WTC11 (cell line): ENCODE data around the gene SEMA3D. TPM values are rescaled to one million over a fixed set of nuclear protein-coding genes. Genes with fewer than 3 reads are reported as not detected.

Experiments used
- ATAC-seq: fragments of 200-7000 bp; cut with Tn5 transposase; 2 replicates; pipeline ENCODE4 v1.10.0; 2021; ENCODE audit warnings: mild to moderate bottlenecking, moderate library complexity
- CTCF ChIA-PET: fragments of 300-600 bp; sonication (Branson Sonifier 250); formaldehyde crosslinking; loops from one replicate; lab custom pipeline; 2021; ENCODE audit warnings: antibody characterized with exemption; lab: Charles Lee
- POLR2A ChIA-PET: fragments of 350-600 bp; sonication (Branson Sonifier 250); formaldehyde crosslinking; loops from one replicate; lab custom pipeline; 2021; ENCODE audit warnings: antibody characterized with exemption; lab: Charles Lee
- DNase-seq: peaks from one replicate; pipeline ENCODE4 v3.0.0; 2021; ENCODE audit warnings: low spot score
- H3K27ac Mint-ChIP-seq: 2 replicates; pipeline ENCODE4 v1.8.0; 2021; ENCODE audit warnings: mixed read lengths
- H3K27me3 Mint-ChIP-seq: 2 replicates; pipeline ENCODE4 v1.8.0; 2021; ENCODE audit warnings: low read depth, mild to moderate bottlenecking, moderate library complexity, mixed read lengths
- H3K36me3 Mint-ChIP-seq: 2 replicates; pipeline ENCODE4 v1.8.0; 2021; ENCODE audit warnings: mixed read lengths
- H3K4me1 Mint-ChIP-seq: 2 replicates; pipeline ENCODE4 v1.8.0; 2022; ENCODE audit warnings: mixed read lengths
- H3K4me3 Mint-ChIP-seq: 2 replicates; pipeline ENCODE4 v1.8.0; 2021; ENCODE audit warnings: mild to moderate bottlenecking, moderate library complexity, mixed read lengths
- H3K9me3 Mint-ChIP-seq: 2 replicates; pipeline ENCODE4 v1.8.0; 2021; ENCODE audit warnings: mixed read lengths
- AFF4 ChIP-seq: sonication (generic); formaldehyde crosslinking; IDR thresholded peaks from 2 replicates; pipeline ENCODE4 v1.8.1; 2023; ENCODE audit warnings: mild to moderate bottlenecking, missing genetic modification reagents, borderline replicate concordance
- CBFB ChIP-seq: sonication (generic); formaldehyde crosslinking; IDR thresholded peaks from 2 replicates; pipeline ENCODE4 v1.8.1; 2022; ENCODE audit warnings: mild to moderate bottlenecking, low read depth, missing genetic modification reagents
- CREB1 ChIP-seq: sonication (generic); formaldehyde crosslinking; IDR thresholded peaks from 2 replicates; pipeline ENCODE4 v1.8.0; 2023; ENCODE audit warnings: mild to moderate bottlenecking, missing genetic modification reagents
- EMX1 ChIP-seq: fragments of 250-450 bp; sonication (Bioruptor Pico); IDR thresholded peaks from 2 replicates; pipeline ENCODE4 v1.8.0; 2021; ENCODE audit warnings: mild to moderate bottlenecking
- ESRRA ChIP-seq: sonication (generic); formaldehyde crosslinking; IDR thresholded peaks from 2 replicates; pipeline ENCODE4 v1.8.1; 2022; ENCODE audit warnings: mild to moderate bottlenecking, missing genetic modification reagents, borderline replicate concordance
- FOXJ3 ChIP-seq: sonication (generic); formaldehyde crosslinking; IDR thresholded peaks from 2 replicates; pipeline ENCODE4 v1.9.0; 2021; ENCODE audit warnings: missing genetic modification reagents, mild to moderate bottlenecking, borderline replicate concordance
- GTF2I ChIP-seq: fragments of 250-450 bp; sonication (Bioruptor Pico); conservative IDR thresholded peaks from 2 replicates; pipeline ENCODE4 v1.4.0; 2021; ENCODE audit warnings: mild to moderate bottlenecking
- MAX ChIP-seq: sonication (generic); formaldehyde crosslinking; IDR thresholded peaks from 2 replicates; pipeline ENCODE4 v1.8.0; 2022; ENCODE audit warnings: mild to moderate bottlenecking, missing genetic modification reagents
- NR1H2 ChIP-seq: sonication (generic); formaldehyde crosslinking; IDR thresholded peaks from 2 replicates; pipeline ENCODE4 v1.9.0; 2021; ENCODE audit warnings: mild to moderate bottlenecking, moderate library complexity, missing genetic modification reagents
- NR2C2 ChIP-seq: sonication (generic); formaldehyde crosslinking; IDR thresholded peaks from 2 replicates; pipeline ENCODE4 v1.8.0; 2022; ENCODE audit warnings: mild to moderate bottlenecking, missing genetic modification reagents
- OVOL2 ChIP-seq: fragments of 250-450 bp; sonication (Bioruptor Pico); IDR thresholded peaks from 2 replicates; pipeline ENCODE4 v1.9.0; 2021; ENCODE audit warnings: mild to moderate bottlenecking, borderline replicate concordance
- PRRX2 ChIP-seq: fragments of 250-450 bp; sonication (Bioruptor Pico); IDR thresholded peaks from 2 replicates; pipeline ENCODE4 v1.8.0; 2021; ENCODE audit warnings: mild to moderate bottlenecking
- RELA ChIP-seq: sonication (generic); formaldehyde crosslinking; IDR thresholded peaks from 2 replicates; pipeline ENCODE4 v1.8.1; 2022; ENCODE audit warnings: missing genetic modification reagents, mild to moderate bottlenecking, borderline replicate concordance
- TCF7 ChIP-seq: sonication (generic); formaldehyde crosslinking; IDR thresholded peaks from 2 replicates; pipeline ENCODE4 v1.8.0; 2022; ENCODE audit warnings: mild to moderate bottlenecking, low read depth, missing genetic modification reagents, moderate library complexity
- USF1 ChIP-seq: sonication (generic); formaldehyde crosslinking; IDR thresholded peaks from 2 replicates; pipeline ENCODE4 v1.8.0; 2022; ENCODE audit warnings: mild to moderate bottlenecking, missing genetic modification reagents
- ZMAT4 ChIP-seq: fragments of 250-450 bp; sonication (Bioruptor Pico); IDR thresholded peaks from 2 replicates; pipeline ENCODE4 v1.9.0; 2021; ENCODE audit warnings: mild to moderate bottlenecking
- ZNF121 ChIP-seq: sonication (generic); formaldehyde crosslinking; IDR thresholded peaks from 2 replicates; pipeline ENCODE4 v1.8.0; 2023; ENCODE audit warnings: missing genetic modification reagents
- ZNF263 ChIP-seq: sonication (generic); formaldehyde crosslinking; IDR thresholded peaks from 2 replicates; pipeline ENCODE4 v1.8.1; 2022; ENCODE audit warnings: low read depth, mild to moderate bottlenecking, moderate library complexity, missing genetic modification reagents
- ZNF416 ChIP-seq: fragments of 250-450 bp; sonication (Bioruptor Pico); IDR thresholded peaks from 2 replicates; pipeline ENCODE4 v1.9.0; 2021; ENCODE audit warnings: mild to moderate bottlenecking, inconsistent platforms
- ZNF423 ChIP-seq: fragments of 250-450 bp; sonication (Bioruptor Pico); IDR thresholded peaks from 2 replicates; pipeline ENCODE4 v2.1.2; 2022; ENCODE audit warnings: mild to moderate bottlenecking, moderate library complexity
- ZNF532 ChIP-seq: fragments of 250-450 bp; sonication (Bioruptor Pico); IDR thresholded peaks from 2 replicates; pipeline ENCODE4 v1.9.0; 2021; ENCODE audit warnings: mild to moderate bottlenecking, borderline replicate concordance
- total RNA-seq: library from RNA; stranded (reverse); gene quantifications from 3 replicates; pipeline ENCODE4 v1.2.3, GENCODE V29; 2021

The SEMA3D gene
- total RNA-seq, 1 experiment from 2014 or later = 3.8 TPM

- no peak for TF ChIP-seq ZNF423
- TF ChIP-seq, all 79 proteins: peak for 0
Observed at GRCh38 chr7:85172530-85172941, 14.3 kb downstream of the SEMA3D start (continued).

GRCh38 chr7:85167636-85168035, 19.2 kb downstream of the SEMA3D start:
- Mint-ChIP-seq H3K36me3 (no peaks in the 10 kb centered on the region), H3K4me3 (no peak overlapping the region), H3K27me3 (no peaks in the 10 kb centered on the region), H3K27ac (no peak overlapping the region), H3K9me3 (no peaks in the 10 kb centered on the region), H3K4me1 (no peaks in the 10 kb centered on the region)
- CTCF ChIA-PET = no interaction called here
- no peak for TF ChIP-seq EMX1 (CRISPR knock-in tag)
- TF ChIP-seq ZMAT4 = no peak
- DNase-seq (no peak), ATAC-seq (no peak)
- POLR2A ChIA-PET = no interaction called here

GRCh38 chr7:85165263-85165662, 21.6 kb downstream of the SEMA3D start:
- Mint-ChIP-seq H3K27ac (no peak overlapping the region), H3K9me3 (no peaks in the 10 kb centered on the region)
- no peak for ATAC-seq

More at GRCh38 chr7:85165263-85165662, 21.6 kb downstream of the SEMA3D start:
- Mint-ChIP-seq H3K4me3 (no peak overlapping the region), H3K4me1 (0 out of 2 replicates have a peak, but pooled peaks cover 2% of the 10 kb centered on the region), H3K36me3 (no peaks in the 10 kb centered on the region), H3K27me3 (no peaks in the 10 kb centered on the region)
- ChIA-PET POLR2A (no interaction called here), CTCF (no interaction called here)
- DNase-seq = no peak
- TF ChIP-seq MAX (CRISPR knock-in tag) (no peak), NR2C2 (no peak), NR1H2 (no peak), ZNF416 (no peak), OVOL2 (no peak), ZNF532 (no peak), USF1 (CRISPR knock-in tag) (no peak), ESRRA (CRISPR knock-in tag) (no peak), FOXJ3 (CRISPR knock-in tag) (no peak), CREB1 (CRISPR knock-in tag) (no peak), ZNF121 (CRISPR knock-in tag) (no peak), ZNF263 (CRISPR knock-in tag) (no peak), PRRX2 (CRISPR knock-in tag) (no peak), CBFB (no peak), AFF4 (no peak), TCF7 (CRISPR knock-in tag) (no peak), RELA (no peak), GTF2I (no peak)
